ENCODE measurements around the gene SCD5. TPM values are rescaled to one million over a fixed set of nuclear protein-coding genes. Genes with fewer than 3 reads are reported as not detected.
"Not testable (repeated sequence)": the region's sequence is repeated elsewhere in the genome, so short reads cannot be mapped to it uniquely, and the experiment has no call there.

The SCD5 gene
- total and polyA plus RNA-seq, 2 donors (not counting 1 experiment from before 2014, with no cell fraction given) = 0.03 TPM; not detected in 1

GRCh38 chr4:82820689-82821088 is 22.1 kb upstream of the SCD5 start:
- Histone ChIP-seq H3K9me3 (ENCODE audit: control extremely low read depth in 1 of 3, control insufficient read depth in 2 of 3, insufficient read depth in 1 of 3, low read length in 2 of 3) (peaks cover 0 to 4% (median 0%) of the 10 kb centered on the region in 3 donors), H3K4me3 (ENCODE audit: control extremely low read depth in 1 of 5, extremely low read depth in 1 of 5, insufficient read depth in 1 of 5, low read depth in 2 of 5, low read length in 4 of 5) (no peak overlapping the region), H3K9ac (ENCODE audit: low read length) (no peak overlapping the region), H3K4me2 (replicated peaks; ENCODE audit: low read depth, low read length, poor library complexity, severe bottlenecking) (no peak overlapping the region), H4K20me1 (ENCODE audit: control insufficient read depth, insufficient read depth, low read length, poor library complexity, severe bottlenecking) (no peaks in the 10 kb centered on the region), H3K36me3 (replicated peaks in 1 of 2; ENCODE audit: control extremely low read depth in 1 of 2, control insufficient read depth in 1 of 2, extremely low read depth in 1 of 2, insufficient read depth in 2 of 2, low read length in 1 of 2) (peaks cover 0 to 52% of the 10 kb centered on the region in 2 experiments), H3K27ac (ENCODE audit: low read length in 2 of 2) (no peak overlapping the region), H2AFZ (ENCODE audit: insufficient read depth, low read depth, low read length, poor library complexity, severe bottlenecking) (no peak overlapping the region), H3K4me1 (ENCODE audit: control insufficient read depth in 2 of 2, insufficient read depth in 2 of 2, low read length in 2 of 2) (no peaks in the 10 kb centered on the region), H3K79me2 (ENCODE audit: control insufficient read depth, insufficient read depth, low read length) (no peaks in the 10 kb centered on the region), H3K27me3 (replicated peaks in 1 of 4; ENCODE audit: control extremely low read depth in 1 of 4, control insufficient read depth in 3 of 4, insufficient read depth in 4 of 4, low read length in 3 of 4) (no peaks in the 10 kb centered on the region)
- no CpG with 5 or more reads among the region's 2 CpGs for WGBS (ENCODE audit: insufficient coverage)
- ChIA-PET CTCF (no interaction called here), POLR2A (no interaction called here)
- Mint-ChIP-seq H3K27me3 (no peaks in the 10 kb centered on the region), H3K27ac (no peak overlapping the region), H3K4me1 (no peaks in the 10 kb centered on the region), H3K9me3 (ENCODE audit: insufficient read depth) (no peaks in the 10 kb centered on the region), H3K4me3 (no peak overlapping the region)
- ATAC-seq (ENCODE audit: low read depth) (no peak), DNase-seq (no peak)
- TF ChIP-seq CTCF (IDR thresholded peaks at IDR 0.05) = no peak
- no peak for TF ChIP-seq EZH2 (IDR thresholded peaks at IDR 0.05; ENCODE audit: borderline replicate concordance, insufficient read depth, low read depth, low read length, poor library complexity, severe bottlenecking)
- intact Hi-C loops (cut with micrococcal nuclease) = no loop called here

- no peak overlapping the region for H2AFZ ChIP-seq (ENCODE audit: insufficient read depth, low read depth, low read length, poor library complexity, severe bottlenecking)
- DNase-seq (no peak), ATAC-seq (ENCODE audit: low read depth) (no peak)
- peaks cover 0 to 4% (median 0%) of the 10 kb centered on the region in 3 donors for H3K9me3 ChIP-seq (ENCODE audit: control extremely low read depth in 1 of 3, control insufficient read depth in 2 of 3, insufficient read depth in 1 of 3, low read length in 2 of 3)
- H3K36me3 ChIP-seq (replicated peaks in 1 of 2; ENCODE audit: control extremely low read depth in 1 of 2, control insufficient read depth in 1 of 2, extremely low read depth in 1 of 2, insufficient read depth in 2 of 2, low read length in 1 of 2) = peaks cover 0 to 36% of the 10 kb centered on the region in 2 experiments
- H3K27me3 Mint-ChIP-seq = no peaks in the 10 kb centered on the region
- ChIA-PET POLR2A (no interaction called here), CTCF (no interaction called here)
- TF ChIP-seq EZH2 (IDR thresholded peaks at IDR 0.05; ENCODE audit: borderline replicate concordance, insufficient read depth, low read depth, low read length, poor library complexity, severe bottlenecking) = no peak
- TF ChIP-seq CTCF (IDR thresholded peaks at IDR 0.05) = no peak
- H3K4me3 ChIP-seq (ENCODE audit: control extremely low read depth in 1 of 5, extremely low read depth in 1 of 5, insufficient read depth in 1 of 5, low read depth in 2 of 5, low read length in 4 of 5) = no peak overlapping the region
- no peaks in the 10 kb centered on the region for H4K20me1 ChIP-seq (ENCODE audit: control insufficient read depth, insufficient read depth, low read length, poor library complexity, severe bottlenecking)
- WGBS (ENCODE audit: insufficient coverage) = no CpG with 5 or more reads among the region's 2 CpGs
- H3K4me3 Mint-ChIP-seq = no peak overlapping the region
- H3K79me2 ChIP-seq (ENCODE audit: control insufficient read depth, insufficient read depth, low read length) = no peaks in the 10 kb centered on the region
- H3K4me1 ChIP-seq (ENCODE audit: control insufficient read depth in 2 of 2, insufficient read depth in 2 of 2, low read length in 2 of 2) = no peaks in the 10 kb centered on the region
- H3K4me2 ChIP-seq (replicated peaks; ENCODE audit: low read depth, low read length, poor library complexity, severe bottlenecking) = no peak overlapping the region
- no peak overlapping the region for H3K27ac ChIP-seq (ENCODE audit: low read length in 2 of 2)
- H3K9me3 Mint-ChIP-seq (ENCODE audit: insufficient read depth) = no peaks in the 10 kb centered on the region
- H3K4me1 Mint-ChIP-seq = no peaks in the 10 kb centered on the region
- no peak overlapping the region for H3K27ac Mint-ChIP-seq
- no peaks in the 10 kb centered on the region for H3K27me3 ChIP-seq (replicated peaks in 1 of 4; ENCODE audit: control extremely low read depth in 1 of 4, control insufficient read depth in 3 of 4, insufficient read depth in 4 of 4, low read length in 3 of 4)
- intact Hi-C loops (cut with micrococcal nuclease) = no loop called here
- H3K9ac ChIP-seq (ENCODE audit: low read length) = no peak overlapping the region
Observed at GRCh38 chr4:82818664-82819662, 20.4 kb upstream of the SCD5 start.

GRCh38 chr4:82816874-82817273 is 18.3 kb upstream of the SCD5 start:
- 100% methylated on average over 4 of the region's 6 CpGs for WGBS (ENCODE audit: insufficient coverage)
- intact Hi-C loops (cut with micrococcal nuclease); POLR2A ChIA-PET; H3K4me3 ChIP-seq (ENCODE audit: control extremely low read depth in 1 of 5, extremely low read depth in 1 of 5, insufficient read depth in 1 of 5, low read depth in 2 of 5, low read length in 4 of 5); DNase-seq; H3K79me2 ChIP-seq (ENCODE audit: control insufficient read depth, insufficient read depth, low read length); H3K27me3 Mint-ChIP-seq; H3K4me3 Mint-ChIP-seq; H3K4me1 ChIP-seq (ENCODE audit: control insufficient read depth in 2 of 2, insufficient read depth in 2 of 2, low read length in 2 of 2); H3K27ac ChIP-seq (ENCODE audit: low read length in 2 of 2); ATAC-seq (ENCODE audit: low read depth); H3K4me2 ChIP-seq (replicated peaks; ENCODE audit: low read depth, low read length, poor library complexity, severe bottlenecking); H3K9ac ChIP-seq (ENCODE audit: low read length); H3K9me3 ChIP-seq (ENCODE audit: control extremely low read depth in 1 of 3, control insufficient read depth in 2 of 3, insufficient read depth in 1 of 3, low read length in 2 of 3); H3K27me3 ChIP-seq (replicated peaks in 1 of 4; ENCODE audit: control extremely low read depth in 1 of 4, control insufficient read depth in 3 of 4, insufficient read depth in 4 of 4, low read length in 3 of 4); H3K27ac Mint-ChIP-seq; H2AFZ ChIP-seq (ENCODE audit: insufficient read depth, low read depth, low read length, poor library complexity, severe bottlenecking); H4K20me1 ChIP-seq (ENCODE audit: control insufficient read depth, insufficient read depth, low read length, poor library complexity, severe bottlenecking); CTCF ChIA-PET; H3K9me3 Mint-ChIP-seq (ENCODE audit: insufficient read depth); H3K4me1 Mint-ChIP-seq: not testable (repeated sequence)
- peaks cover 1 to 17% of the 10 kb centered on the region in 2 experiments for H3K36me3 ChIP-seq (replicated peaks in 1 of 2; ENCODE audit: control extremely low read depth in 1 of 2, control insufficient read depth in 1 of 2, extremely low read depth in 1 of 2, insufficient read depth in 2 of 2, low read length in 1 of 2)

Data from B cell (primary cell).